GM10266 (cell line): ENCODE measurements around the gene ZNF407.

ENCODE experiments used
- DNase-seq: peaks from one replicate; pipeline ENCODE4 v3.0.0; 2012; ENCODE audit errors: extremely low spot score
- TF ChIP-seq, protein P1 (sequence below): IDR thresholded peaks from 2 replicates; pipeline ENCODE4 v1.5.1; 2012; ENCODE audit warnings: mild to moderate bottlenecking, low read depth; ENCODE audit not compliant: control insufficient read depth, insufficient read depth; ENCODE audit errors: missing control alignments

The ZNF407 gene

GRCh38 chr18:74715306-74715705 is 117.6 kb downstream of the ZNF407 start:
- TF ChIP-seq, protein P1, sequence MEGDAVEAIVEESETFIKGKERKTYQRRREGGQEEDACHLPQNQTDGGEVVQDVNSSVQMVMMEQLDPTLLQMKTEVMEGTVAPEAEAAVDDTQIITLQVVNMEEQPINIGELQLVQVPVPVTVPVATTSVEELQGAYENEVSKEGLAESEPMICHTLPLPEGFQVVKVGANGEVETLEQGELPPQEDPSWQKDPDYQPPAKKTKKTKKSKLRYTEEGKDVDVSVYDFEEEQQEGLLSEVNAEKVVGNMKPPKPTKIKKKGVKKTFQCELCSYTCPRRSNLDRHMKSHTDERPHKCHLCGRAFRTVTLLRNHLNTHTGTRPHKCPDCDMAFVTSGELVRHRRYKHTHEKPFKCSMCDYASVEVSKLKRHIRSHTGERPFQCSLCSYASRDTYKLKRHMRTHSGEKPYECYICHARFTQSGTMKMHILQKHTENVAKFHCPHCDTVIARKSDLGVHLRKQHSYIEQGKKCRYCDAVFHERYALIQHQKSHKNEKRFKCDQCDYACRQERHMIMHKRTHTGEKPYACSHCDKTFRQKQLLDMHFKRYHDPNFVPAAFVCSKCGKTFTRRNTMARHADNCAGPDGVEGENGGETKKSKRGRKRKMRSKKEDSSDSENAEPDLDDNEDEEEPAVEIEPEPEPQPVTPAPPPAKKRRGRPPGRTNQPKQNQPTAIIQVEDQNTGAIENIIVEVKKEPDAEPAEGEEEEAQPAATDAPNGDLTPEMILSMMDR, result no peak
- no peak for DNase-seq

- DNase-seq, result no peak
- TF ChIP-seq, protein P1, result no peak
Observed at GRCh38 chr18:74715865-74716712, 118.4 kb downstream of the ZNF407 start.

- DNase-seq, result no peak
- TF ChIP-seq, protein P1, result no peak
Observed at GRCh38 chr18:74718312-74718711, 120.6 kb downstream of the ZNF407 start.

DNA sequence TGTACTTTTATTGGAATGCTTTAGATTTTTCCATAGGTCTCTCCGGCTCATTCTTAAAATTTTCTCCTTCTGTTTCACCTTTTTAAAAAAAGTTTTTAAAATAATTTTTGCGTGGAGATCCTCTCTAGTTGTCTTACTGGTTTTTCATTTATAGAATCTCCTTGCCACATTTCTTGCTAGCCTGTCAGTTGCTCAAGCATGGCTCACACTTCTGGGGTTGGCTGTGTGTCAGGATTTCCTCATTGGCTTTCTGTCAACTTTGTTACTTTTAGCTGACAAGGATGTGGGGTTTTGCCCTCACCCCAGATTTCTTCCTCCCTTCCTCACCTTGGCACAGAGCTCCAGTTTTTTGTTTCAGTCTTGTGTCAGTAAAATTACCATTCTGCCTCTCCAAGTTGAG is 124.6 kb downstream of the ZNF407 start:
- DNase-seq, result no peak
- TF ChIP-seq, protein P1, result no peak

DNA sequence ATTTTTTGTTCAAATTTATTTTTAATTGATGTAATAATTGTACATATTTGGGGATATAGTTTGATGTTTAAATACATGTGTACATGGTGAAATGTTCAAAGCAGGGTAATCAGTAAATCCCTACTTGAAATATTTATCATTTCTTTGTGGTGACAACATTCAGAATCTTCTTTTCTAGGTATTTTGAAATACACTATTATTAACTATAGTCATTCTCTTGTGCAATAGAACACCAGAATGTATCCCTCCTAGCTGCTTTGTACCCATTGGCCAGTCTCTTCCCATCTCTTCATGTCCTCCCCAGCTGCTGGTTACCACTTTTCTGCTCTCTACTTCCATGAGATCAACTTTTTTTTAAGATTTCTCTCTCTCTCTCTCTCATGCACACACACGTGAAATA is 126.5 kb downstream of the ZNF407 start:
- TF ChIP-seq, protein P1, result no peak
- no peak for DNase-seq

GRCh38 chr18:74725690-74726089 is 128.0 kb downstream of the ZNF407 start:
- TF ChIP-seq, protein P1, result no peak
- DNase-seq, result no peak

DNA sequence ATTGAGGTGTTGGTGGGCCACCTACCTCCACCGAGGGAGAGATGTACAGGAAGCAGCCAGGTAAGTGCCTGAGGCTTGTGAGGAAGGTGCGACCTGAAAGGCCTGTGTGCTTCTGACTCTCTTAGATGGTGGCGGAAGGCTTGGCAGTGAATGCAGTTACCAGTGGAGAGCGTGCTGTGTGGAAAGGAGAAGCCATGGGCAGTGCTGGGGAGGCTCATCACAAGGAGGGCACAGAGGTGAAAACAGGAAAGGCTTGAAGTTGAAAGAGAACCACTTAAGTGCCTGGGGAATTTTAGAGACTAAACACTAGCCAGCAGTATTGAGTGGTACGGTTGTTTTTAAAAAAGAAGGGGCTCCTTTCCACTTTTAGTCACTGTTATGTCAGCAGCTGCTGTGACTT is 130.9 kb downstream of the ZNF407 start:
- TF ChIP-seq, protein P1, result no peak
- DNase-seq, result no peak
